Astrocyte of the cerebellum (primary cell): ENCODE results near the gene CTBP1.

ENCODE experiments used
- DNase-seq: peaks from one replicate; pipeline ENCODE4 v3.0.0-alpha.2; 2011; ENCODE audit warnings: low read depth
- H3K4me3 ChIP-seq: 2 replicates; pipeline ENCODE4 v1.5.1; 2011; ENCODE audit warnings: mild to moderate bottlenecking, low read depth, low read length, moderate library complexity
- in situ Hi-C: cut with HindIII; loops from 2 replicates; pipeline ENCODE4 v1.10.0; 2017; ENCODE audit warnings: low sequenced_read_pairs
- TF ChIP-seq, protein P1 (sequence below): IDR thresholded peaks from 2 replicates; pipeline ENCODE4 v1.5.1; 2012; ENCODE audit warnings: low read length, low read depth, moderate library complexity, mild to moderate bottlenecking; ENCODE audit errors: missing control alignments

The CTBP1 gene

DNA sequence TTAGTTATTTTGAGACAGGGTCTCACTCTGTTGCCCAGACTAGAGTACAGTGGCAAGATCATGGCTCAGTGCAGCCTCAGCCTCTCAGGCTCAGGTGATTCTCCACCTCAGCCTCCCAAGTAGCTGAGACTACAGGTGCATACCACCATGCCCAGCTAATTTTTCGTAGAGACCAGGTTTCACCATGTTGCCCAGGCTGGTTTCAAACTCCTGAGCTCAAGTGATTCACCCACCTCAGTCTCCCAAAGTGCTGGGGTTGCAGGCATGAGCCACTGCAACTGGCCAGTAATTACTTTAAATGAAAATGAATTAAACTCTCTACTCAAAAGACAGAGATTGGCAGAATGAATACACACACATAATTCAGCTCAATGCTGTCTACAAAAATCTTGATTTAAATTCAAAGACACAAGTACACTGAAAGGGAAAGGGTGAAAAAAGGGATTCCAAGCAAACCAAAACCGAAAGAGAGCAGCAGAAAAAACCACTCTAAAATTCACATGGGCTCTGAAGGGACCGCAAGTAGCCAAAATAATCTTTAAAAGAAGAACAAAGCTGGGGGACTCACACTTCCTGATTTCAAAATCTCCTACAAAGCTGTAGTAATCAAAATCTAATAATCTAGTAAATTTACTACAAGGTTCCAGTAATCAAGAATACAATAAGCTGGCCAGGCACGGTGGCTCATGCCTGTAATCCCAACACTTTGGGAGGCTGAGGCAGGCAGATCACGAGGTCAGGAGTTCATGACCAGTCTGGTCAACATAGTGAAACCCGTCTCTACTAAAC is 64.8 kb downstream of the CTBP1 start:
- H3K4me3 ChIP-seq = no peak overlapping the region
- TF ChIP-seq, protein P1, sequence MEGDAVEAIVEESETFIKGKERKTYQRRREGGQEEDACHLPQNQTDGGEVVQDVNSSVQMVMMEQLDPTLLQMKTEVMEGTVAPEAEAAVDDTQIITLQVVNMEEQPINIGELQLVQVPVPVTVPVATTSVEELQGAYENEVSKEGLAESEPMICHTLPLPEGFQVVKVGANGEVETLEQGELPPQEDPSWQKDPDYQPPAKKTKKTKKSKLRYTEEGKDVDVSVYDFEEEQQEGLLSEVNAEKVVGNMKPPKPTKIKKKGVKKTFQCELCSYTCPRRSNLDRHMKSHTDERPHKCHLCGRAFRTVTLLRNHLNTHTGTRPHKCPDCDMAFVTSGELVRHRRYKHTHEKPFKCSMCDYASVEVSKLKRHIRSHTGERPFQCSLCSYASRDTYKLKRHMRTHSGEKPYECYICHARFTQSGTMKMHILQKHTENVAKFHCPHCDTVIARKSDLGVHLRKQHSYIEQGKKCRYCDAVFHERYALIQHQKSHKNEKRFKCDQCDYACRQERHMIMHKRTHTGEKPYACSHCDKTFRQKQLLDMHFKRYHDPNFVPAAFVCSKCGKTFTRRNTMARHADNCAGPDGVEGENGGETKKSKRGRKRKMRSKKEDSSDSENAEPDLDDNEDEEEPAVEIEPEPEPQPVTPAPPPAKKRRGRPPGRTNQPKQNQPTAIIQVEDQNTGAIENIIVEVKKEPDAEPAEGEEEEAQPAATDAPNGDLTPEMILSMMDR = no peak
- in situ Hi-C loops = no loop called here
- DNase-seq = no peak

DNA sequence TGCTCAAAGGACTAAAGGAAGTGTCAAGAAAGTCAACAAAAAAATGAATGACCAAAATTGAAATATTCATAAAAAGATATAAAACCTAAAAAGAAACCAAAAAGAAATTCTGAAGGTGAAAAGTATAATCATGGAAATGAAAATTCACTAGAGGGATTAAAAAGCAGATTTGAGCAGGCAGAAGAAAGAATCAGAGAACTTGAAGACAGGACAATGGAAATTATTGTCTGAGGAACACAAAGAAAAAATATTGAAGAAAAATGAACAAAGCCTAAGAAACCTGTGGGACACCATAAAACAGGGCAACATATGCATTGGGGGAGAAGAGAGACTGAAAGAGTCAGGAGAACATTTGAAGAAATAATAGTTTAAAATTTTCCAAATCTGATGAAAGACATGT is 66.6 kb downstream of the CTBP1 start:
- DNase-seq = no peak
- no peak overlapping the region for H3K4me3 ChIP-seq
- in situ Hi-C loops = no loop called here
- TF ChIP-seq, protein P1 = no peak

DNA sequence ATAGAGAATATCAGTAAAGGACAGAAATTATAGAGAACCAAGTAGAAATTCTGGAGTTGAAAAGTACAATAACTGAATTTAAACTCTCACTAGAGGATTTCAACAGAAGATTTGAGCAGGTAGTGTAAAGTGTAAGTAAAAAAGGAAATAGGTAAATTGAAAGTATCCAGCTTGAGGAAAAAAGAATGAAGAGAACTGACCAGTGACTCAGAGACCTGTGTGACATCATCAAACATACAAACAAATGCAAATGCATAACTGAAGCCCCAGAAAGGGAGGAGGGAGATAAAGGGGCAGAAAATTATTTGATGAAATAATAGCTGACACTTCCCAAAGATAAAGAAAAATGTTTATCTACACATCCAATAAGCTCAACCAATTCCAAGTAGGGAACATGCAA is 68.3 kb downstream of the CTBP1 start:
- in situ Hi-C loops = no loop called here
- H3K4me3 ChIP-seq = no peak overlapping the region
- DNase-seq = no peak
- TF ChIP-seq, protein P1 = no peak

DNA sequence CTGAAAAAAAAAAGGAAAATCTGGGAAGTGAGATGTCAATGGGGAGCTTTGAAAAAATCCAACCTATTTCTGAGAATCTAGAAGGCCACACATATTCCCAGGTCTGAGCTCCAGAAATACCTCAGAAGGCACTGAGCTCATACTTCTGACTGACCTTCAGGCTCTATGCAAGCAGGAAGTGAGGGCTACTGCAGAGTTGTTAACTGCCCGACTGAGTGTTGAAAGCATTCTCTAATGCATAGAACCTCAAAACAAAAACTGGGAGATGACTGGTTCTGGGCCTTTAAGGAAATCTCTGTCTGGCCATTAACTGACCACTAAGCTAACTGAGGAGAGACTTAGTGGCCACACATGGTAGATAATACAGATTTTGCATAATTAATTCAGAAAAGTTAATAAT is 69.0 kb downstream of the CTBP1 start:
- in situ Hi-C loops = no loop called here

DNA sequence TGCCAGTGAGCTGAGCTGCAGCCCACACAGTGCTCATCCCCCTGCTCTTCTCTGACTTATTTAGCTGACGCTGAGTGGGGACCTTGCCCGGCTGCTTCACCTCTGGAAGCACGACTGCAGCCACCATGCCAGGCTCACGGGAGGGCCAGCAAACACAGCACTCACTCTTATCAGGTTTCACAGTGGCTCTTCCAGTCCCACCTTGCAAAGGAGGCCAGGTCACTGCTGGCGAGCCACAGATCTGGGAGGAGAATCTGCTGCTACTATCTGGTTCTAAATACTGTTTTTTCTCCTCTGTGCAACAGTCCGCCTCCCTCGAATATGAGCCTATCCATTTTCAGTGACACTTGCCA is 69.9 kb downstream of the CTBP1 start:
- in situ Hi-C loops = no loop called here
- no peak for DNase-seq
- no peak overlapping the region for H3K4me3 ChIP-seq
- TF ChIP-seq, protein P1 = no peak

More for the DNA sequence above, 69.0 kb downstream of the CTBP1 start:
- TF ChIP-seq, protein P1 = no peak
- no peak for DNase-seq
- no peak overlapping the region for H3K4me3 ChIP-seq

DNA sequence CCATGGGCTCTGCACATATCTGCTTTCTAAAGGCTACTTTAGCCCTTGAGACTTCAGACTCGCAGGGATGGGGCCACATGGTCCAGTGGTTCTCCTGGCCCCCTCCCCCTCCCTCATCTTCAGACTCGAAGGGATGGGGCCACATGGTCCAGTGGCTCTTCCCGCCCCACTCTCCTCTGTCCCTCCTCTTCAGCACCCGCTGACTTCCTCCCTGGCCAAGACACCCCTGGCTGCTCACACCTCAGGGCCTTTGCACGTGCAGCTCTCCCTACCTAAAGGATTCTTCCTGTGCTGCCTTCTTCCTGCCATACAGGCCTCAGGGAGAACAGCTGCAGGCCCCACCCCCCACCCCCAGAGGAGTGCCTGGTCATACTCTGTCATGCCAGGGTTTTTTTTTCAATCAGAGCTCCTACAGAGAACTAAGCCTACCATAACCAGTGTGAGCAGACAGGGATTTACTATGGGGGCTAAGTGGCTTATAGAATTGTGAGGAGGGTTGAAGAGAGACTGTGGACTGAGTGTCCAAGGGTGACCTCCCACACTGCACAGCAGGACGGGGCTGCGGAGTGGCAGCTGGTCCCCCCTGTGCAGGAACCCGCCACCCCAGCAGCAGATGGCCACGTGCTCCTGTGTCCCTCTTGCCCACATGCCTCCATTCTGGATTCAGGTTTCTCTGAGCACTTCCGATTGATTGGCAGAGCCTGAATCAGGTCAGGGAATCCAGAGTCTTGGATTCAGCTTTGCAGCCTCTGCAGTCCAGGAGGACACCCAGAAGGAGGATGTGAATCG is 70.4 kb downstream of the CTBP1 start:
- no peak overlapping the region for H3K4me3 ChIP-seq
- in situ Hi-C loops = no loop called here
- TF ChIP-seq, protein P1 = no peak
- no peak for DNase-seq
